T-helper 1 cell treated with Interleukin-12 subunit alpha and Interleukin-12 subunit beta and Interleukin-4 antibody, amounts not matched to agents 30 ng/mL and 1 ng/mL, for 36 hours (primary cell): ENCODE data around the gene ZNF679. TPM values are rescaled to one million over a fixed set of nuclear protein-coding genes. Genes with fewer than 3 reads are reported as not detected.
"Not testable (repeated sequence)": the region's sequence is repeated elsewhere in the genome, so short reads cannot be mapped to it uniquely, and the experiment has no call there.

Experiments used
- intact Hi-C: fragments of 100-400 bp; cut with micrococcal nuclease; formaldehyde crosslinking; loops from one replicate; pipeline ENCODE4 v1.15.1; 2024
- total RNA-seq: library from RNA; stranded (reverse); gene quantifications from 2 replicates; pipeline ENCODE4 v1.2.3, GENCODE V29; 2022

The ZNF679 gene
- not detected in 2 replicates for total RNA-seq

- intact Hi-C loops: not testable (repeated sequence)
Observed at GRCh38 chr7:64228174-64228573, at the start of gene ZNF679. Gene ZNF679, plus strand, starts transcription at chr7:64228474. Its CDS starts 20,644 bp downstream, at chr7:64249118.

DNA sequence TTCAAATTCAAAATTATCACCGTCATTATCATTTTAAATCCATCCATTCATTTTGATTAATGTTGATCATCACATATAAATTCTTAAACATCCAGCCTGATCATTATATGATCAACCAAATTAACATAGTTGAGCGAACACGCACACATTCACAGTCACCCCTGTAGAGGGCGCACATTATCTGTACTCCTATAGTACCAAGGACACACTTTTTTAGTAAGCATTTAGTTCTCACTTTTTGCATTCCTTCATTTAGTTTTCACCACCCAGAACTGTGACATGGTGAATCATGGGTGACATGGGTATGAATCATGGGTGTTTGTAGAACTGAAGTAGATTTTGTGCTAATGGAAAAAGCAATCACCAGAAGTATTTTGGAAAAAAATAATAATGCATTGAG lies 47.3 kb upstream of the ZNF679 start:
- intact Hi-C loops: loop anchor here (2.0 kb wide), 1 partner anchor 438 kb away; no protein-coding TSS in a partner anchor

DNA sequence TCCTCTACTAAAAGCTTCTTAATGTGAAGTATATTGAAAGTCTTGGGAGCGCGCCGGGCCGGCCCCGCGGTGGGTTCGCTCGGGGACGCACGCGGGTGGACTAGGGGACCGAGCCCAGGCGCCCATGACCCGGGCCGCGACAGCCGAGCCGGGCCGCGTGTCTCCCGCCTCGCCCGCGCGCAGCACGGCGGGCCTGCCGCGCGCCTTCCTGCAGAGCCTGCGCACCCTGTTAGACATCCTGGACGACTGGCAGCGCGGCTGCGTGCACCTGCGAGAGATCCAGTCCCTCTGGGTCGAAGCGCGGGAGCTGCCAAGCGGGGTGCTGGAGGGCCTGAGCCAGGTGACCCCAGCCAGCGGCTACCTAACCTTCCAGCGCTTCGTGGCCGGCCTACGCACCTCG lies 46.7 kb upstream of the ZNF679 start:
- intact Hi-C loops: loop anchor here (2.0 kb wide), 1 partner anchor 437 kb away; no protein-coding TSS in a partner anchor

GRCh38 chr7:64182036-64182790 lies 46.1 kb upstream of the ZNF679 start:
- intact Hi-C loops: no loop called here

DNA sequence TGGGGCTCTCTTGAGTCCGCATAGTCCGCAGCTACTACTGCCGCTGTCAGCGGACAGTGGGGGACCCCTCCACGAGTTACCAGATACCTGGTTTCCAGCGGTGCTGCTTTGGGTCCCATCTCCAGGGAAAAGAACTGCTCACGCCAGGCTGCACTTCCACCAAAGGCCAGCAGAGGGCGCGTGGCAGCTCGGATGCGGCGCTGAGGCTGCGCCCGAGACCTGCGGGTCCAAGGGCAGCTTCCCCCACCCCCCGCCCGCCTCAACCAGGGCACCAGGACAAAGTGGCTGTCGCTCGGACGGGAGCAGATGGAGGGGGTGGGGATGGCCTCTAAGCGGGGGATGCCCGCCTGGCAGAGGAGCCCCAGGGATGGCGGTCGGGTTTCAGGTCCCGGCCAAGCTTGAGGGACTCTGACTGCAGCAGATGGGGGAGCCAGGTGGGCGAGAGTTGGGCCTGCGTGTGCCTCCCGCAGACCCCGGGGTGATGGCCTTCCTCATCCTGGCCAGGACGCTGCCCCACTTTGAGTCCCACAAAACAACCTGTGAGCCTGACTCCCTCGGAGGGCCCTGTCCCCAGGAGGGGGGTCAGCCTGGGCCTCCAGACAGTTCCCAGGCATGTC lies 45.0 kb upstream of the ZNF679 start:
- intact Hi-C loops: no loop called here

- intact Hi-C loops: no loop called here
Observed at GRCh38 chr7:64183827-64184372, 44.4 kb upstream of the ZNF679 start.

GRCh38 chr7:64184376-64184775 lies 43.9 kb upstream of the ZNF679 start:
- intact Hi-C loops: no loop called here

DNA sequence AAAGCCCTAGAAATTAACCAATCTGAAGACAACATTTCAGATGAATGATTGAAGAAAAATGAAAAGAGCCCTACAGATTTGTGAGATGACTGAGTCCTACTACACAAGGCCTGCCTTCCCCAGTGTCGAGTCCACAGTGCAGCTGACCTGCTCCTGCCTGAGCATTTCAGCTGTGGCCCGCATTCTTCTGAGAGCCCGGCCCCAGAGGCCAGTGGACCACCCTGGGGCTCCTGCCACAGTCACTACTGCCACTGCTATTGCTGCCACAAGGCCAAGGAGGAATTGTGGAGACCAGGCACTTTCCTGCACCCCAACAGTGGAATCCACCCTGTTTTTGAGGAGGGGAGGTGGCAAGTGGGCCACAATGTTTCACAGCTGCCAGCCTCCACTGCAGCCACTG lies 40.9 kb upstream of the ZNF679 start:
- intact Hi-C loops: no loop called here

DNA sequence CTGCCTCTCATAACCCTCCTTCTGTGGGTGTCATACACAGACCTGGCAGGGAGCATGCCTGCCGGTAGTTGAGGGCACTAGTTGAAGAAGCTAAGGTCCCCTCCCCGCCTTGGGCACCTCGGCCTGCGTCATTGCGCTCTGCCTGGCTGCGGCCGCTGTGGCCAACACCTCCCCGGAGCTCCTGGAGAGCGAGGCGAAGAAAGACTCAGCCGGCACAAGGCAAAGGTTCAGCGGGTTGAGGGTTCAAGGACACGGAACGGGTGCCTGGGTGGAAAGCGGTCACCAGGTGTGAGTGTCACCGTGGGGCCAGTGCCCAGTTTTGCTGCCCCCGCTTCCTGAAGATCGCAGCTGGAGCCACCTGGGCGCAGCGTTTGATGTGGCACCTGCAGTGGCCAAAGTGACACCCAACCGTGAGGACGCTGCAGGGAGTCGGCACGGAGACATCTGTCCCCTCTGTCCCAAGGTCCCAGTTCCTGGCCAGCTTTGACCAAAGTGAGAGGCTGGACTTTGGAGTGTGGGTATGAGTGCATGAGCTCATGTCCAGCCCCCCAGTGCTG lies 36.0 kb upstream of the ZNF679 start:
- intact Hi-C loops: no loop called here

DNA sequence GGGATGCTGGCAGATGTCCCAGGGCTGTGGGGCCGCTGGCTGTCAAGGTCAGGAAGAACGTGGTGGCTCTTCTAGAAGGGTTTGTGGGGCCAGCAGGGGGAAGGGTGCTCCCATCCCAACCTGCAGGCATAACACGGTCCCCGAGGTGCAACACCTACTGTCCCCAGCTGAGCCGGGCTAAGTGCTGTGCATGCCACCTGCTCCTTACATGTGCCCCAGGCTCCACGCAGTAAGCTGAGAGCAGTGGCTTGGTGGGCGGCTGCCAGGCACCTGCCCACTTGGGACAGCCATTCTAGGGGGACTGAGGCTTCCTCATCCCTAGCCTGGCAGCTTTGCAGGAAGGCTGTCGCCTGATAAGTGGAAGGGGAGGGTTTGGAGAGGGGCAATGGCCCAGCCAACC lies 35.5 kb upstream of the ZNF679 start:
- intact Hi-C loops: no loop called here

DNA sequence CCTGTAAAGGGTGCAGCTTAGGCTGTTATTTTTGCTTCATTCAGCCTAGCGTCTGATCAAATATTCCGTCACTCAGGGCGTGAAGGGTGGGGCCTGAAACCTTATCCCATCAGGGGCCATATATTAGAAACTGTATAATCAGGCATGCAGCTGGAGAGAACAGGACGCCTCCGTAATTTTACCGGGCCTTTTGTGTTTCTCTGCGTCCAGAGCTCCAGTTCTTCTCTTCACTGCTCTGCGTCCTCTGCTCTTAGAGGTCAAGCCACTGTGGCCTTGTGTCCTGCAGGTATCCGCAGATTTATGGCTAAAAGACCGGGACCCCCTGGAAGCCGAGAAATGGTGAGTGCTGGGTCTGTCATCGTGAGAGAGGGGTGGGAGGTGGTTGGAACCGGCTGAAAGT lies 21.4 kb upstream of the ZNF679 start, which contains the start of gene ZNF735:
ZNF735 (plus strand) TSS at position 301 of the 400 bp plus-strand sequence; CDS start at position 301, 0 bp downstream.
- intact Hi-C loops: no loop called here

GRCh38 chr7:64219710-64220298 lies 8.5 kb upstream of the ZNF679 start:
- intact Hi-C loops: not testable (repeated sequence)

- intact Hi-C loops: no loop called here
Observed at GRCh38 chr7:64223366-64223765, 4.9 kb upstream of the ZNF679 start.

GRCh38 chr7:64266341-64266919 lies 38.2 kb downstream of the ZNF679 start:
- intact Hi-C loops: no loop called here

GRCh38 chr7:64277630-64278029 lies 49.4 kb downstream of the ZNF679 start:
- intact Hi-C loops: no loop called here

DNA sequence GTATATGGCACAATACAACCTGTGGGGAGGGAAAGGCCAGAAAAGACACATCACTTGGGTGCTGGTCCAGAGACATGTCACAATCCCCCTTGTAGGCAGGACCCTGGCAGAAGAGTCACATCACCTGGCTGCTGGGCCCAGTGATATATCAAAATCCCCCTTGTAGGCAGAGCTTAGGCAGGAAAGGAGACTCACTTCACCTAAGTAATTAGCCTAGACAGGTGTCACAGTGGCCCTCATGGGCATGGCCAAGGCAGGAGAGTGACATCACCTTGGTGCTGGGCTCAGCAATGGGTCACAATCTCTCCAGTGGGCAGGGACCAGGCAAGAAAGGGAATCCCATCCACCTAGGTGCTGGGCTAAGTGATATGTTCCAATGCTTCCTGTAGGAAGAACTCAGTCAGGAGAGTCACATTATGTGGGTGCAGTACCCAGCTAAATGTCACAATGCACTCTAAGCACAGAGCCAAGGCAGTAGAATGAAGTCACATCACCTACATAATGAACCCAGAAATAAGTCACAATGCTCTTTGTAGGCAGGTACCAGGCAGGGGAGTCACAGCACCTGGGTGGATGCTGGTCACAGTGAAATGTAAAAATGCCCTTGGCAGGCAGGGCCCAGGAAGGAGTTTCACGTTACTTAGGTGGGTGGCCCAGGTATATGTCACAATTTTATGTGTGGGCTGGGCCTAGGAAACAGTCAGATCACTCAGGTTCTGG lies 66.6 kb downstream of the ZNF679 start:
- intact Hi-C loops: loop anchor here (10.0 kb wide), 1 partner anchor 60 kb away; no protein-coding TSS in a partner anchor

DNA sequence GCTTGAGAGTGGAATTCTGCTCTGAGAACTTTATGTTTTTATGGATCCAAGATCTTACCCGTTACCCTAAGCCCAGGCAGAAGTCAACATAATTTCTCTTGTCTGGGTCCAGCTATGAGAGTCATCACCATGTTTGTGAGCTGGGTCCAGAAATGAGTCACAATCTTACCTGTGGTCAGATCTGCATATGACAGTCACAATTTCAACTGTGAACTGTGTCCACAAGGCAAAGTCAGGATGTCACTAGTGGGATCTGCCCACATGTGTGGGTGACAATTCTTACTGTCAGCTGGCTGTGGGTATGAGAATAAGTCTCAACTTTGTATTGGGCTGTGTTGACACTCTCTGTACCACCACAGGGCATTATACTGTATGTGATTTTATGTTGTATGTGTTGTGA lies 69.1 kb downstream of the ZNF679 start:
- intact Hi-C loops: loop anchor here (10.0 kb wide), 1 partner anchor 57 kb away; no protein-coding TSS in a partner anchor

- intact Hi-C loops: no loop called here
Observed at GRCh38 chr7:64300641-64301405, 72.5 kb downstream of the ZNF679 start.

DNA sequence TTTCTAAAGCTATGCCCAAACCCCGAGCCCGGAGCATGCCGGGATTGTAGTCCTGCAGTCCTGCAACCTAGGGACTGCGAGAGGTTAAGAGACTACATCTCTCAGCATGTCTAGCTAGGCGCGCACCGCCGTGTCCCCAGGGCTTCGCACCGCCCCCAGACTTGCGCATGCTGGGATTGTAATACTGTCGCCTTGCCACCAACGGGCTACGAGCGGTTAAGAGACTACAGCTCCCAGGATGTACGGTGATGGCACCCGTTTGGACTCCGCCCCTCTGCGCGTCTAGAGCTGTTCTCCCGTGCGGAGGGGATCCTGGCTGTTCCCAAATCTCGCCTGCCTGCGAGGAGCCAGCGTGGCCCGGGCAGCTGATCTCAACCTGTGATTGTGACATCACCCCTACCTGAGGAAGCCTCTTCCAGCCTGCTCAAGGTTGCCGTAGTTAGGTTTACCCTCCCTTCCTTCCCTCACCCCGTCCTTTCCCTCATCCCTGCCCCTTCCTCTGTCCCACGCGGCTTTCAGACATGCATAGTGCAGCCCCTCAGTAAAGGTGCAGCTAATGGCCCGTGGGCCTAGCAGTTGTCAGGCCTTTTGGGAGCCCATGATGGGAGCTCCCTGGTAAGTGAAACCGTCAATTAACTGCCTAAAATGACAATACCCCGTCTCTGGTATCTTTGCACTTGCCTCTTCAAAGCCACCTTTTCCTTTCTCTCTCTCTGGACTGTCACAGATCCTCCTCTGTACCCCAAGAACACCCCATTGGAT lies 79.2 kb downstream of the ZNF679 start:
- intact Hi-C loops: loop anchor here (1.0 to 5.0 kb wide), 13 partner anchors 8 to 1675 kb away; partner anchors contain the start of genes GUSB, ZNF107, ZNF138 and ZNF273
